ENCODE measurements around the gene HRH1.
A peak's percentile ranks its signal among the peaks of the same experiment; 100 is the strongest.

HRH1 gene

DNA sequence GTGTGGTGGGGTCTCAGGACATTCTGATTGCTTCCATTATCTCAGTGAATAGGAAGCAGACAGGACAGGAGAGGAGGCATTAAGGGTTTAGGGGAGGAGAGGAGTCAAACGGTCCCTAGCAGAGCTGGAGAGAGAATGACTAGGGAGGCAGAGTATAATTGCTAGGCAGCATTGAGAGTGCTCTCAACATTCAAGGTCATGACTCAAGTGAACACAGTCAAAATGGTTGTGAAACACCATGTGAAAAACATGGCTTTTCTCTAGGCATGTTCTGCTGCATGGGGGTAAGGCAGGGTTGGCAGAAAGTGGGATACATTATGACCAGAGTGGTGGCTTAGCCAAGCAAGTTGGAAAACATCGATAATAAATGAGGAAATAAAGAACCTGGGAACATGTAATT is 19.5 kb upstream of the HRH1 start:
- no peak overlapping the region for H3K4me3 ChIP-seq (ENCODE audit: control insufficient read depth, low read depth, low read length)
- peak; percentile 83 for DNase-seq (ENCODE audit: low read depth)
- TF ChIP-seq, protein P1, sequence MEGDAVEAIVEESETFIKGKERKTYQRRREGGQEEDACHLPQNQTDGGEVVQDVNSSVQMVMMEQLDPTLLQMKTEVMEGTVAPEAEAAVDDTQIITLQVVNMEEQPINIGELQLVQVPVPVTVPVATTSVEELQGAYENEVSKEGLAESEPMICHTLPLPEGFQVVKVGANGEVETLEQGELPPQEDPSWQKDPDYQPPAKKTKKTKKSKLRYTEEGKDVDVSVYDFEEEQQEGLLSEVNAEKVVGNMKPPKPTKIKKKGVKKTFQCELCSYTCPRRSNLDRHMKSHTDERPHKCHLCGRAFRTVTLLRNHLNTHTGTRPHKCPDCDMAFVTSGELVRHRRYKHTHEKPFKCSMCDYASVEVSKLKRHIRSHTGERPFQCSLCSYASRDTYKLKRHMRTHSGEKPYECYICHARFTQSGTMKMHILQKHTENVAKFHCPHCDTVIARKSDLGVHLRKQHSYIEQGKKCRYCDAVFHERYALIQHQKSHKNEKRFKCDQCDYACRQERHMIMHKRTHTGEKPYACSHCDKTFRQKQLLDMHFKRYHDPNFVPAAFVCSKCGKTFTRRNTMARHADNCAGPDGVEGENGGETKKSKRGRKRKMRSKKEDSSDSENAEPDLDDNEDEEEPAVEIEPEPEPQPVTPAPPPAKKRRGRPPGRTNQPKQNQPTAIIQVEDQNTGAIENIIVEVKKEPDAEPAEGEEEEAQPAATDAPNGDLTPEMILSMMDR (conservative IDR thresholded peaks at IDR 0.05; ENCODE audit: control insufficient read depth, insufficient read depth, low read depth, low read length): no peak

DNA sequence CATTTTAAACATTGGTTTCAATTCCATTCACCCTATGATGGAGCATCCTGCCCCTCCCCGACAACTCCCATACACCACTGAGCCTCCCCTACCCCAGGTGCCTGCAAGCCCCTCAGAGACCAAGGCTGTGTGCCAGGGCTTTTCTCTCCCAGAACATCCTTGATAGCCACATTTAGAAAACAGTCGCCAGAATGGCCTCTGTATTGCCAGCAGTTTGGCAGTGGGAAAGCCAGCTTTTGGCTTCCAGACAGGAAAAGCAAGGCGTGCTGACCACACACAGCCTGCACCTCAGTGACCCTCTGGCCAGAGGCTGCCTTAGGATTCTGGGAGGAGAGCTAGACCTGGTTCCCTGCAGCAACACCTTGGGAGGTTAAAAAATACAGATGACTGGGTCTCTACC is 18.2 kb upstream of the HRH1 start:
- TF ChIP-seq, protein P1 (conservative IDR thresholded peaks at IDR 0.05; ENCODE audit: control insufficient read depth, insufficient read depth, low read depth, low read length): no peak
- H3K4me3 ChIP-seq (ENCODE audit: control insufficient read depth, low read depth, low read length): no peak overlapping the region
- DNase-seq (ENCODE audit: low read depth): peak; percentile 69

DNA sequence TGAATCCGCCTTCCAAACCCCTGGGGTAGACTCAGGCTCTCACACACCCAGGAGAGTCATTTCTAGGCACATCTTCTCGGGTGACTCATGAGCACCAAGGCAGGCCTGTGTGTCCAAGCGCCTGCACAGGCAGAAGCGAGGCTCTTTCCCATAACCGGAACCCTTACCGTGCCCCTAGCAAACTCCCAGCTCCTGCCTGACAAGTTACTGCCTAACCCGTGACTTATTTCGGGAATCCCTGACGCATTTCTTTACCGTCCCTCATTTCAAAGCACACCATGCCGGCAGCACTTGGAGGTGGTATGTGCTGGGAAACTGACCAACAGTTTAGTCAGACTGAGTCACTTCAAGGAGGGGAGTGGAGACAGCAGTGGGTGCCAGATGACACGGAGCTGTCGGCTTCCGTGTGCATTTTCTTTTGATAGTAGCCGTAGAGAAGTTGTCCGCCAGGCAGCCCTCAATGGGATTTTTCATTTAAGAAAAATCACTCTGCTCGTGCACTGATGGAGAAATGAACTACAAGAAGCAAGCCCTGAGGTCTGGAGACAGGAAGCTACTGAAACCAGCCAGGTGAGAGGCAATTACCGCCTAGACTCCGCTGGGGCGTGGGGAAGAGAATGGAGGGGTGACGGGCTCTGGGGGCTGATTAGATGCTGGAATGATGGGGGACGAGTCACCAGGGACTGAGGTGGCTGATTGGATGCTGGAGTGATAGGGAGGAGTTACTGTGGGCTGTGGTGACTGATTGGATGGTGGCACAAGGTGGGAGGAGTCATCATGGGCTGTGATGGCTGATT is 17.3 kb upstream of the HRH1 start:
- peak; percentile 100 for DNase-seq (ENCODE audit: low read depth)
- peak overlapping the region; percentile 55 for H3K4me3 ChIP-seq (ENCODE audit: control insufficient read depth, low read depth, low read length)
- TF ChIP-seq, protein P1 (conservative IDR thresholded peaks at IDR 0.05; ENCODE audit: control insufficient read depth, insufficient read depth, low read depth, low read length): no peak

DNA sequence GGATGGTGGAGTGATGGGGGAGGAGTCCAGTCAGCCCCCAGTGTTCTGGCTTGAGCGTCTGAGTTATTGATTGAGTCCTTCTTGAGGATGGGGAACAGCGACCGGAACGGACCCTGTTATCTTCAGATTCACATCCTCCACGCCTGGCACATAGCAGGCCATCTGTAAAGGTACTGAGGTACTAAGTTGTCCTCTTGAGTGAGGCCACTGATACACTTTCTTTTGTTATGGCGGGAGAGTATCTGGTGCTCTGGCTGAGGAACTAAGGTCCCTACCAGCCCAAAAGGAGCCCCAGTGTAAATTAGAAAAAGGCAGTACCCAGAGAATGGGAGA is 16.7 kb upstream of the HRH1 start:
- TF ChIP-seq, protein P1 (conservative IDR thresholded peaks at IDR 0.05; ENCODE audit: control insufficient read depth, insufficient read depth, low read depth, low read length): no peak
- peak overlapping the region; percentile 55 for H3K4me3 ChIP-seq (ENCODE audit: control insufficient read depth, low read depth, low read length)
- no peak for DNase-seq (ENCODE audit: low read depth)

DNA sequence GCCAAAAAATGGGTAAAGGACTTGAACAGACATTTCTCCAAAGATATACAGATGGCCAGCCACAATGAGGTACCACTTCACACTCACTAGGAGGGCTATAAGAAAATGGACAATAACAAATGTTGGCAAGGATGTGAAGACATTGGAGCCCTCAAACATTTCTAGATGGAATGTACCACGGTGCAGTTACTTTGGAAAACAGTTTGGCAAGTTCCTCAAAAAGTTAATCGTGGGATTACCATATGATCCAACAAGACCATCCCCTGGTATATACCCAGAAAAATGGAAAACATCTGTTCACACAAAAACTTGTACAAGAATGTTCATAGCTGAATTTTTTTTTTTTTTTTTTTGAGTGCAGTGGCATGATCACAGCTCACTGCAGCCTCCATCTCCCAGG is 15.9 kb upstream of the HRH1 start:
- TF ChIP-seq, protein P1 (conservative IDR thresholded peaks at IDR 0.05; ENCODE audit: control insufficient read depth, insufficient read depth, low read depth, low read length): no peak
- H3K4me3 ChIP-seq (ENCODE audit: control insufficient read depth, low read depth, low read length): no peak overlapping the region
- DNase-seq (ENCODE audit: low read depth): no peak

DNA sequence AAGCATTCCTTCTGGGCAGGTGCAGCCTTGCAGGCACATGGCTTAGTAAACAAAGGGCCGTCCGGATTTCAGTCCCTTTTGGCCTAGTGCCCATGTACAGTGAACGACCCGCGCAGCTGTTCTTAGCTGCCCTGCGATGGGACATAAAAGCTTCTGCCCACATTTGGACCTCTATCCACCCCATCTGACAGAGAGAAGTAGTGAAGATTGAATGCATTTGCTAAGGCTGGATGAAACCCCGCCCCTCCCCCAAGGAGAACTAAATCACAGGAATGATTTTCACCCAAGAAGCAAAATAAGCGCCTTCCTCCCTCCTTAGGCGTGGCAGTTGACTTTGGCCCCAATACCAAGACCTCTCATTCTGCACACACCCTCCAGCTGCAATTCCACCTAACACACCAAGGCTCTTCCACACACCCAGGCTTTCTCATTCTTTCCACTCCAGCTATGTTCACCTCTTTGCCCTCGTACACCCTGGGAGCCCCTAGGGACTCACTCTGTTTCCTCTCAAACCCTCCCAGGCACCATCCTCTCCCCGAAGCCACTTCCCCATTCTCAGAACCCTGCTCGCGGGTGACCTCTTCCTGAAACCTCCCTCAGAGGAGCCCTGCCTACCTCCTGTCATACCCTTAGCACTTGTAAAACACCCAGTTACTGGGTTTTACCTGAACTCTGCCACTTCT is 14.1 kb upstream of the HRH1 start:
- TF ChIP-seq, protein P1 (conservative IDR thresholded peaks at IDR 0.05; ENCODE audit: control insufficient read depth, insufficient read depth, low read depth, low read length): no peak
- DNase-seq (ENCODE audit: low read depth): peak; percentile 76
- no peak overlapping the region for H3K4me3 ChIP-seq (ENCODE audit: control insufficient read depth, low read depth, low read length)
